ENCODE results near the gene FALEC. TPM values are rescaled to one million over a fixed set of nuclear protein-coding genes. Genes with fewer than 3 reads are reported as not detected.

Gene FALEC
- total and polyA plus RNA-seq, 12 donors: 0.40 to 0.61 (median 0.50) TPM; not detected in 9

DNA sequence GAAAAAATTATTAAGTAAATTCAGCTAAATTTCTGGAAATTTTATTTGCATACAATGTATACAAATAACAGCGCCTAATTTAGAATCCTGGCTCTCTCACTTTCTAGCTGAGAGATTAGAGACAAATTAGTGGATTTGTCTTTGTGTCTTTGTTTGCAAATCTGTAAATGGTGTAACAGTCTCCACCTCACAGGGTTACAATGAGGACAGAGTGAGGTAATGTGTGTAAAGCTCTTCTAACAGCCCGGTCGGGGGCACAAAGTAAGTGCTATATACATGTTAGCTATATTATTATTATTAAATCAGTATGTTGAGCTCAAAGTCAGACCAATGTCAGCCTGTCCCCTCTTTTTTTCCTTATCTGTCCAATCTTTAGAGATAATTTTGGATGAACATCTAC lies 28.7 kb downstream of the FALEC start:
- no peak for TF ChIP-seq POLR2A (IDR thresholded peaks at IDR 0.05)
- H3K27ac ChIP-seq: no peak overlapping the region
- no peaks in the 10 kb centered on the region for H3K27me3 ChIP-seq
- WGBS, 4 donors: 77 to 81% (median 77%) methylated on average over 3 of the region's 3 CpGs
- no peak overlapping the region for H3K4me3 ChIP-seq
- intact Hi-C loops (cut with DNase I): no loop called here
- no peaks in the 10 kb centered on the region for H3K36me3 ChIP-seq (replicated peaks in 1 of 2)
- no peaks in the 10 kb centered on the region for H3K9me3 ChIP-seq (replicated peaks in 1 of 3)
- peaks cover 3 to 7% of the 10 kb centered on the region in 2 donors for H3K4me1 ChIP-seq (replicated peaks in 1 of 2)
- no peak for DNase-seq

DNA sequence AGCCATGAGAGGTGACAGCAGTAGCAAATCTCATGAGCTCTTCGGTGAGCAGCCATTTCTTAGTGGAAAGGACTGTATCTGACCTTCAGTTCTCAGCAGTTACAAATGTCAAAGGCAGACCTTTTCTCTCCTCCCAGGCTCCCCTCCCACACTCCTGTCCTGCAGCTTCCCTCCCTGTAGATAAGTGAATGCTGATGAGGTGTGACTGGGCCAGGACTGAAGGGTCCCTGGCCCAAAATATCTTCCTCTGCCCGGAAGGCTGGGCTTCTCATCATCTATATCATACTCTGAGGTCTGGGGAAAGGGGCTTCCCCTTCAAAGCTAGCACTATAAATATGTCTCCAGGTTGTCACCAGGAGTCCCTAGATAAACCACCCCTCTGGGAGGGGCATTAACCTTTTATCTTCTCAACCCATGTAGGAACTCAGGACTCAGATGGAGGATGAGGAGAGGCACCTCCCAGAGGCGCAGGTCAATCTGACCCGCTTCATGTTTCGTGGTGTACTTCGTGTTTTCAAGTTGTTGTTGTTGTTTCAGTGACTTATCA lies 30.0 kb downstream of the FALEC start:
- WGBS, 4 donors: 67 to 74% (median 69%) methylated on average over 6 of the region's 6 CpGs
- TF ChIP-seq CTCF (IDR thresholded peaks at IDR 0.05): no peak
- TF ChIP-seq POLR2A (IDR thresholded peaks at IDR 0.05): no peak

GRCh38 chr1:150546294-150546937 lies 30.9 kb downstream of the FALEC start:
- Histone ChIP-seq H3K27me3 (no peaks in the 10 kb centered on the region), H3K4me1 (replicated peaks in 1 of 2) (peaks cover 11 to 22% of the 10 kb centered on the region in 2 donors), H3K9me3 (replicated peaks in 1 of 3) (no peaks in the 10 kb centered on the region), H3K36me3 (replicated peaks in 1 of 2) (no peaks in the 10 kb centered on the region), H3K4me3 (no peak overlapping the region), H3K27ac (no peak overlapping the region)
- intact Hi-C loops (cut with DNase I): no loop called here
- WGBS, 4 donors: 75 to 82% (median 80%) methylated on average over 15 to 16 of the region's 16 CpGs
- TF ChIP-seq CTCF (IDR thresholded peaks at IDR 0.05) (no peak), POLR2A (IDR thresholded peaks at IDR 0.05) (no peak)
- DNase-seq: no peak

More for the DNA sequence above, 30.0 kb downstream of the FALEC start:
- no peaks in the 10 kb centered on the region for H3K36me3 ChIP-seq (replicated peaks in 1 of 2)
- no peak for DNase-seq
- no peak overlapping the region for H3K27ac ChIP-seq
- intact Hi-C loops (cut with DNase I): no loop called here
- H3K4me3 ChIP-seq: no peak overlapping the region
- H3K4me1 ChIP-seq (replicated peaks in 1 of 2): peaks cover 8 to 16% of the 10 kb centered on the region in 2 donors
- H3K27me3 ChIP-seq: no peaks in the 10 kb centered on the region
- H3K9me3 ChIP-seq (replicated peaks in 1 of 3): no peaks in the 10 kb centered on the region

DNA sequence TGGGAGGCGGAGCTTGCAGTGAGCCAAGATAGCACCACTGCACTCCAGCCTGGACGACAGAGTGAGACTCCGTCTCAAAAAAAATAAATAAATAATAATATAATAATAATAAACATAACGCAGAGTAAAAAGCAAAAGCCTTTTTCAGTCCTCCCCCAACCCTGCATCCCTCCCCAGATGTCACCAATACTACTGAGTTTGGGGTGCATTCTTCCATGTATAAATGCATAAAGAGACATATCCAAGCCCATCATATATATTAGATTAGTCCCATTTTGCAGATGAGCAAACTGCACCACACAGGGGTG lies 32.7 kb downstream of the FALEC start:
- H3K36me3 ChIP-seq (replicated peaks in 1 of 2): no peaks in the 10 kb centered on the region
- H3K27ac ChIP-seq: peak overlapping the region in 3 of 5 donors; percentile 78 to 92 (median 89)
- H3K9me3 ChIP-seq (replicated peaks in 1 of 3): no peaks in the 10 kb centered on the region
- H3K27me3 ChIP-seq: no peaks in the 10 kb centered on the region
- 41 to 52% (median 50%) methylated on average over 4 of the region's 4 CpGs for WGBS, 4 donors
- intact Hi-C loops (cut with DNase I): no loop called here
- DNase-seq: no peak
- peak overlapping the region in 2 of 4 donors; percentile 37 to 54 for H3K4me3 ChIP-seq
- peaks cover 26 to 39% of the 10 kb centered on the region in 2 donors for H3K4me1 ChIP-seq (replicated peaks in 1 of 2)
- TF ChIP-seq POLR2A (IDR thresholded peaks at IDR 0.05) (no peak), CTCF (IDR thresholded peaks at IDR 0.05) (no peak)

Data from adrenal gland (tissue), 12 donors.